ENCODE measurements around the gene CDH13.

CDH13 gene

GRCh38 chr16:83714286-83714685 lies 1087.5 kb downstream of the CDH13 start:
- no peak for DNase-seq

DNA sequence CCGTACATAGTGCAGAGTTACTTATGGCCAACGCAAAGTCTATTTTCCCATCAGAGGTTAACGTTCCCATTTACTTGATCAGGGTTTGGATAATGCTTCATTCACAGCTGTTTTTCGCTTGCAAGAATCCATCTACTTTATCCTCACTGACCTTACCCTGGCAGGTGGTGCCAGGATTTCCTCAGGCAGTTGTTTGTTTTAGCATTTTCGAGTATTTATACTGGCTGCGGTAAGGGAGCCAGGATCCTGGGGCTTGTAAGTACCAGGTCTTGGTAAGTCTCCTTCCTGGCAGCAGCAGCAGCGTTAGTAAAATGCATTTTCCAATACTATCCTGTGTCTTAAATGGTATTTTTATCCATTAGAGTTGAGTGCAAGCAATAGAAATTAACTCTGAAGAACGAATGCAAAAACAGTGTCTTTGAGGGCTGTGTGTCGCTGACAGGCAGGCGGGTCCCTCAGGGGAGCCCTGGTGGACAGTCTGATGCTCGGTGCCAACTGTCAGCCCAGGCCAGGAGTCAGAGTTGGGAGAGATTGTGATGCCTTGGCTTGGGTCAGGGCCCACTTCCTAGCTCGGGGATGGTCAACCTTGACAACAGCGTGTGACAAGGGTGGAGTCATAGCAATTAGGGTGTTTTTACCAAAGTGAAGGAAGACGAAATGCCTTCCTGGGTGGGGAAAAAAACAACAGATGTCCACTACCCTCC lies 1088.6 kb downstream of the CDH13 start:
- DNase-seq: no peak

- DNase-seq: no peak
Measured at GRCh38 chr16:83717308-83717707, 1090.5 kb downstream of the CDH13 start.

GRCh38 chr16:83717814-83718213 lies 1091.0 kb downstream of the CDH13 start:
- no peak for DNase-seq

- DNase-seq: no peak
Measured at GRCh38 chr16:83720213-83720612, 1093.4 kb downstream of the CDH13 start.

- no peak for DNase-seq
Measured at GRCh38 chr16:83720981-83721380, 1094.2 kb downstream of the CDH13 start.

- DNase-seq: no peak
Measured at GRCh38 chr16:83721676-83722075, 1094.9 kb downstream of the CDH13 start.

DNA sequence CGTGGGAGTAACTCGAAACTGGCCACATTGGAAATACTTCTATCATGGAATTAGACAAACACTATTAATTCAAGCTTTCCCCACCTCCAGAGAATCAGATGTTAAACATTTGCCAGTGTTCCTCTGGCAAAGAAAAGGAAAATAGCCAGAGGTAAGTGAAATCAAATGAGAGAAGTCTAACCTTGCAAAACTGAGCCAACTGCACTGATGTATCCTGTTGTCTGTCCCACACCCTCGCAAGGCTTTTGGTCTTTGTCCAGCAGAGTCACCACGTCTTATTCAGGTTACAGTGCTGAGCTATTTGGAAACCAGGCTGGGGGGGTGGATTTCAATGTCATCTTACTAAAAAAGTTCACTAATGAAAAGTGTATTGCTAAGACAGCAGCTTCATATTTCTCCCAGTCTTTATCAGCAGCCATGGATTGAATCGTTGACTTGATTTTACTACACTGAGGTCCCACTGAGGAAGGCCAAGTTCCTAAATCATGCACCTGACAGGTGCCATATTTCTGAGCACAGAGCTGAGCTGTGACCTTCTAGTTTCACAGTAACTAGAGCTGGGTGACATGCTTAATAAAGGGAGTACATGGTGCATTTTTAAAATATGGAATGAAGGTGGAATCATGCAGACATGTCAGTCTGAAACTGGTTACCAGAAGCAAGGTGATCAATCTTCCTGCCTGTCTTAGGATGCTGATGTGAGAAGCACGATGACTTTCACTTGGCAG lies 1095.9 kb downstream of the CDH13 start:
- no peak for DNase-seq

DNA sequence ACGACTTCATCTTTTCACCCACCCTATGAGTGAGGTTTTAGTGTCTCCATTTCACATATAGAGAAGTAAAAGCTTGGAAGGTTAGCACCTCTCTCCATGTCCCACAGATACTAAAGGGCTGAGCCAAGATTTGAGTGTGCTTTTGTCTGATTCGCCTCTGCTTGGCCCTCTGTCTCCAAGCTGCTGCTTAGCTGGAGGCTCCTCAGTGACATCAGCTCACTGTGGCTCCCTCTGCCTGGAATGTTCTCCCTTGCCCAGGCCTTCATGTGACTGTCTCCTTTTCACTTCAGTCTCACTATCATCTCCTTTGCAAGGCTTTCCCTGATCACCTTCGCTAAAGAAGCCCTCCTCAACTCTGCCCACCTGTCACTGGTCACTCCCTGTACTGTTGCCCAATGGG lies 1096.5 kb downstream of the CDH13 start:
- DNase-seq: no peak

GRCh38 chr16:83723901-83724300 lies 1097.1 kb downstream of the CDH13 start:
- DNase-seq: no peak

GRCh38 chr16:83724585-83724984 lies 1097.8 kb downstream of the CDH13 start:
- no peak for DNase-seq

- no peak for DNase-seq
Measured at GRCh38 chr16:83725313-83725712, 1098.5 kb downstream of the CDH13 start.

GRCh38 chr16:83727018-83727417 lies 1100.2 kb downstream of the CDH13 start:
- no peak for DNase-seq

GRCh38 chr16:83727751-83728352 lies 1101.1 kb downstream of the CDH13 start:
- no peak for DNase-seq

DNA sequence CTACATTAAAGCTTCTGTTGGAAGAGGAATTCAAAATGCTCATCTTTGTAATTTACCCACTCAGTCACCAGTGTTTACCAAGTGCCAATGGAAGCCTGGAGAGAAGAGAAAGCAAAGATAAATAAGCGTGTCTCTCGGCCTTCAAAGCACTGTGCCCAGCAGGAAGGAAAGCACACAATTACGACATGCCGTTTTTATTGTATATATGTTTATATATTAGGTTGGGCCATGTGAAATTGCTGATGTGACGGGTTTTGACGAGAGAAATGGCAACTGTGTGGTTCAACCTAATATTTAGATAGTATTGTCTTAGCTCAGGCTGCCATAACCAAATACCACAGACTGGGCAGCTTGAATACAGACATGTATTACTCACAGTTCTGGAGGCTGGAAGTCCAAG lies 1101.7 kb downstream of the CDH13 start:
- DNase-seq: no peak

DNA sequence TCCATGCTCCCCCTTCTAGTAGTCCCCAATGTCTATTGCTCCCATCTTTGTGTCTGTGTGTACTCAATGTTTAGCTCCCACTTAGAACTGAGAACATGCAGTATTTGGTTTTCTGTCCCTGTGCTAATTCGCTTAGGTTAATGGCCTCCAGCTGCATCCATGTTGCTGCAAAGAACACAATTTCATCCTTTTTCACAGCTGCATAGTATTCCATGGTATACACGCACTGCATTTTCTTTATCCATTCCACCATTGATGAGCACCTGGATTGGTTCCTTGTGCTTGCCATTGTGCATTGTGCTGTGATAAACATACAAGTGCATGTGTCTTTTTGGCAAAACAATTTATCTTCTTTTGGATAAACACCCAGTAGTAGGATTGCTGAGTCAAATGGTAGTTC lies 1104.0 kb downstream of the CDH13 start:
- no peak for DNase-seq

- DNase-seq: no peak
Measured at GRCh38 chr16:83732536-83732935, 1105.8 kb downstream of the CDH13 start.

GRCh38 chr16:83733301-83733700 lies 1106.5 kb downstream of the CDH13 start:
- DNase-seq: no peak

- no peak for DNase-seq
Measured at GRCh38 chr16:83734136-83734535, 1107.4 kb downstream of the CDH13 start.

GRCh38 chr16:83737729-83738354 lies 1111.1 kb downstream of the CDH13 start:
- DNase-seq: no peak

DNA sequence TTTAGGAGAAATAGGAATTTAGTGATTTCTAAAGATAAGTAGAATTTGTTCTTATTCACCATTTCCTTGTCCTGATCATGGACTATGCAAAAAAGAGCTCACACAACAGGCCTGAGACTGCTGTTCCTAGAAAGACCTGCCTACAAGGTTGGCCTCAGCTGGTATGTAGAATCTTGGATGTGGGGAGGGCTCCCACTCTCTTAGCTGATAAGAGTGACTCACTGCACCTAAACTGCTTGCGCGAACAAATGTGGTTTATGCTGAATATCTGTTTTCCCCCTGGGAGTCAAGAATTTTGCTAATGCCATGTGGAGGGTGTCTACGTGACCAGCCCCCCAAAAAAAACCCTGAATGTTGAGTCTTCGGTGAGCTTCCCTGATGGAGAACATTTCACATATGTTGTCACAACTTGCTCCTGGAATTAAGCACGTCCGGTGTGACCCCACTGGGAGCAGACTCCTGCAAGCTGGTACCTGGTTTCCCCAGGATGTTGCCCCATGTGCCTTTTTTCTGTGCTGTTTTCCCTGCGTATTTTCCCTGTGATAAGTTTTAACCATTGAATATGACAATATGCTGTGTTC lies 1112.2 kb downstream of the CDH13 start:
- DNase-seq: no peak

DNA sequence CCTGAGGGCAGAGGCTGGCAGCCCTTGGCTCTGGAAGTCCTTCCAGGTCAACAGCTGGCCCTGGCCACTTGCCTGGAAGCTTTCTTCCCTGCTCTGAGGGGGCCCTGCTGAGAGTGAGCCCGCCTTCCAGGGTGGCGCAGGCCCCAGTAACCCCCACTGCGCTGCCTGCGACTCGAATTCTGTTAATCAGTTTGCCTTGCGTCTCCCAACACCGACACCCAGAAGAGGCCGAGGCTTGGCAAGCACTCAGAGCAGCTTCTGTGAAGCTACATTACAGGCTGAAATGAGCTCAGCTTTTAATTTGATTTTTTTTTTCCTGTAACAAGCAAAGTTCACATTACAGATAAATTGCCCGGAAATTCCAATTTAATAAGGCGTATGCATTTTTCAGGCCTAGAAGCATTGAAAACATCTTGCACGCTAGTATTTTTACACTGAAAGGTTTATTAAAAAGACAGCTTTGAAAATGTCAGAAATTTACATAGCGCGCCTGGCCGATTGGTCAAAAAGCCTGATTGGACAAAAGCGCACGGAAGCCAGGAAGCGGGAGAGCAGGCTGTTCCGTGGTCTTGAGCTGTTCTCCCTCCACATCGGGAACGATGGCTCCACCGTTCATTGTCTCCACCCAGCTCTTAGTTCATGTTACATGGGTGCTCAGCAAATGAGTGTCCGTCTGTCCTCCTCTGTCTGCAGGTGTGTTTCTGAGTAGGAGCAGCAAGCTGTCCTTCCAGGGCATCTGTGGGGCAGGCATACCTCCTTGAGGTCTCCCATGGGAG lies 1115.5 kb downstream of the CDH13 start:
- DNase-seq: peak; percentile 38

- DNase-seq: no peak
Measured at GRCh38 chr16:83743241-83743640, 1116.5 kb downstream of the CDH13 start.
